IMR-90 (cell line): ENCODE results near the gene OR52B2. TPM values are rescaled to one million over a fixed set of nuclear protein-coding genes. Genes with fewer than 3 reads are reported as not detected.

Source experiments
- ATAC-seq: fragments of 200-7000 bp; cut with Tn5 transposase; 2 replicates; pipeline ENCODE4 v1.9.1; 2020; ENCODE audit warnings: low read depth, mild to moderate bottlenecking, moderate library complexity
- BruUV-seq: library from RNA; stranded (reverse); fragments of 400-500 nt; replicated peaks from 2 replicates; lab custom pipeline; 2021; lab: Mats Ljungman, UMichigan
- CTCF ChIA-PET: fragments of 300-600 bp; formaldehyde crosslinking; extraction: SDS; loops from one replicate; lab custom pipeline; 2021; ENCODE audit warnings: antibody characterized with exemption; lab: Yijun Ruan, JAX
- POLR2A ChIA-PET: fragments of 300-600 bp; sonication (Branson Sonifier 250); formaldehyde crosslinking; loops from one replicate; lab custom pipeline; 2022; ENCODE audit warnings: antibody characterized with exemption; ENCODE audit not compliant: unreplicated experiment; lab: Charles Lee
- DNase-seq: peaks from one replicate; pipeline ENCODE4 v3.0.0; 2013
- H2AFZ ChIP-seq: replicated peaks from 2 replicates; pipeline ENCODE3; 2013; ENCODE audit warnings: low read length, mild to moderate bottlenecking; ENCODE audit not compliant: poor library complexity
- H2AK5ac ChIP-seq: 2 replicates; pipeline ENCODE4 v1.6.1; 2013; ENCODE audit warnings: low read depth, low read length, inconsistent platforms
- H2AK9ac ChIP-seq: replicated peaks from 2 replicates; pipeline ENCODE3; 2013; ENCODE audit warnings: mild to moderate bottlenecking, low read depth, low read length, moderate library complexity; ENCODE audit not compliant: poor library complexity
- H2BK120ac ChIP-seq: 2 replicates; pipeline ENCODE4 v1.6.1; 2013; ENCODE audit warnings: low read depth, low read length, inconsistent platforms
- H2BK15ac ChIP-seq: 3 replicates; pipeline ENCODE4 v1.6.1; 2013; ENCODE audit warnings: low read depth, low read length, inconsistent platforms
- H2BK20ac ChIP-seq: 2 replicates; pipeline ENCODE4 v1.6.1; 2013; ENCODE audit warnings: low read depth, mild to moderate bottlenecking, inconsistent platforms, low read length, moderate library complexity
- H2BK5ac ChIP-seq: 2 replicates; pipeline ENCODE4 v1.6.1; 2013; ENCODE audit warnings: mild to moderate bottlenecking, low read depth, low read length, inconsistent platforms; ENCODE audit not compliant: poor library complexity, severe bottlenecking
- H3K14ac ChIP-seq: replicated peaks from 2 replicates; pipeline ENCODE4 v1.6.1; 2013; ENCODE audit warnings: low read depth, low read length, inconsistent platforms
- H3K18ac ChIP-seq: 2 replicates; pipeline ENCODE4 v1.6.1; 2013; ENCODE audit warnings: low read depth, low read length, control low read depth
- H3K23ac ChIP-seq: 2 replicates; pipeline ENCODE4 v1.6.1; 2013; ENCODE audit warnings: low read depth, low read length, inconsistent platforms
- H3K27ac ChIP-seq: 2 replicates; pipeline ENCODE4 v1.5.1; 2013; ENCODE audit warnings: mild to moderate bottlenecking, control low read depth, low read length; ENCODE audit not compliant: insufficient read depth
- H3K27me3 ChIP-seq: 2 replicates; pipeline ENCODE4 v1.6.1; 2013; ENCODE audit warnings: low read length; ENCODE audit not compliant: control insufficient read depth, insufficient read depth
- H3K36me3 ChIP-seq: 2 replicates; pipeline ENCODE4 v1.6.1; 2013; ENCODE audit warnings: low read length, mixed read lengths; ENCODE audit not compliant: control insufficient read depth, insufficient read depth
- H3K4ac ChIP-seq: 2 replicates; pipeline ENCODE4 v1.6.1; 2013; ENCODE audit warnings: low read depth, low read length, inconsistent platforms
- H3K4me1 ChIP-seq: 2 replicates; pipeline ENCODE4 v1.6.1; 2013; ENCODE audit warnings: low read length, mixed read lengths; ENCODE audit not compliant: control insufficient read depth, insufficient read depth
- H3K4me2 ChIP-seq: 2 replicates; pipeline ENCODE4 v1.6.1; 2013; ENCODE audit warnings: low read depth, mild to moderate bottlenecking, control low read depth, low read length, moderate library complexity
- H3K4me3 ChIP-seq: 2 replicates; pipeline ENCODE4 v1.5.1; 2013; ENCODE audit warnings: low read depth, mild to moderate bottlenecking, control low read depth, low read length, moderate library complexity; ENCODE audit not compliant: insufficient read depth
- H3K56ac ChIP-seq: 2 replicates; pipeline ENCODE4 v1.6.1; 2013; ENCODE audit warnings: low read length, inconsistent platforms; ENCODE audit not compliant: insufficient read depth; ENCODE audit errors: extremely low read depth
- H3K79me1 ChIP-seq, 2 experiments: 2 replicates each; pipeline ENCODE4 v1.6.1; 2013; ENCODE audit warnings: low read length in 2 of 2, inconsistent platforms in 1 of 2, low read depth in 1 of 2
- H3K9ac ChIP-seq: 2 replicates; pipeline ENCODE4 v1.6.1; 2013; ENCODE audit warnings: low read depth, low read length, control low read depth
- H3K9me1 ChIP-seq: 2 replicates; pipeline ENCODE4 v1.6.1; 2013; ENCODE audit warnings: low read length, inconsistent platforms; ENCODE audit not compliant: insufficient read depth
- H3K9me3 ChIP-seq: 2 replicates; pipeline ENCODE4 v1.6.1; 2013; ENCODE audit warnings: low read length; ENCODE audit not compliant: control insufficient read depth, insufficient read depth
- H4K20me1 ChIP-seq: 2 replicates; pipeline ENCODE4 v1.6.1; 2013; ENCODE audit warnings: low read length, inconsistent platforms; ENCODE audit not compliant: insufficient read depth
- H4K5ac ChIP-seq: 2 replicates; pipeline ENCODE4 v1.6.1; 2013; ENCODE audit warnings: mild to moderate bottlenecking, low read depth, low read length, control low read depth
- H4K8ac ChIP-seq, 2 experiments: 2 replicates each; pipeline ENCODE4 v1.6.1; 2013; ENCODE audit warnings: low read depth in 2 of 2, low read length in 2 of 2, control low read depth in 1 of 2, inconsistent platforms in 1 of 2
- H4K91ac ChIP-seq: 2 replicates; pipeline ENCODE4 v1.6.1; 2013; ENCODE audit warnings: low read depth, low read length, inconsistent platforms; ENCODE audit not compliant: insufficient read depth
- CEBPB ChIP-seq: IDR thresholded peaks from 2 replicates; pipeline ENCODE4 v1.6.1; 2012; ENCODE audit warnings: low read depth, low read length, improper control_type of control experiment
- MXI1 ChIP-seq: IDR thresholded peaks from 2 replicates; pipeline ENCODE4 v1.6.1; 2012; ENCODE audit warnings: low read depth, mild to moderate bottlenecking, low read length, moderate library complexity, borderline replicate concordance
- POLR2A ChIP-seq: IDR thresholded peaks from 2 replicates; pipeline ENCODE4 v1.6.1; 2012; ENCODE audit warnings: mild to moderate bottlenecking, low read depth, low read length
- WGBS, 2 experiments: methylation state at CpG; one replicate each; pipeline versions ENCODE4 v1.1.5 to v1.1.7; 2013; ENCODE audit warnings: missing lambda C conversion rate in 2 of 2; ENCODE audit not compliant: insufficient read length in 1 of 2; ENCODE audit errors: extremely low coverage in 2 of 2; 5-methylcytosine and 5-hydroxymethylcytosine counted together
- dilution Hi-C: fragments of 300-500 bp; cut with HindIII; formaldehyde crosslinking; loops from one replicate; pipeline ENCODE4 v1.14.3; 2018; ENCODE audit warnings: low sequenced_read_pairs; ENCODE audit not compliant: unreplicated experiment
- in situ Hi-C: fragments of 300-500 bp; cut with MboI; formaldehyde crosslinking; loops from 3 replicates; pipeline ENCODE4 v1.14.3; 2019; ENCODE audit warnings: low sequenced_read_pairs, inconsistent platforms, mixed read lengths
- intact Hi-C: fragments of 100-400 bp; cut with micrococcal nuclease; formaldehyde crosslinking; loops from 2 replicates; pipeline ENCODE4 v1.10.0; 2022
- polyA plus RNA-seq, 3 experiments: library from polyadenylated mRNA; depleted of rRNA; stranded (reverse); fragments of >200 nt; gene quantifications; 2 replicates each; pipeline ENCODE4 v1.2.3, GENCODE V29; 2012; ENCODE audit warnings: low replicate concordance in 1 of 3
- total RNA-seq: library from RNA; depleted of rRNA; stranded (reverse); fragments of >200 nt; gene quantifications from 2 replicates; pipeline ENCODE4 v1.2.3, GENCODE V29; 2012

OR52B2 gene
- total and polyA plus RNA-seq, 2 of the 4 experiments (the other 2 are of a cell fraction), result not detected

- intact Hi-C loops, result no loop called here
- no peak overlapping the region for H2AFZ ChIP-seq
- H3K9ac ChIP-seq, result no peak overlapping the region
- H3K36me3 ChIP-seq, result peaks cover 7% of the 10 kb centered on the region
- no peak overlapping the region for H3K4me2 ChIP-seq
- no peak overlapping the region for H2BK120ac ChIP-seq
- H4K8ac ChIP-seq, result no peak overlapping the region
- dilution Hi-C loops, result no loop called here
- no peaks in the 10 kb centered on the region for H4K20me1 ChIP-seq
- H3K23ac ChIP-seq, result no peak overlapping the region
- in situ Hi-C loops, result no loop called here
- H3K4me3 ChIP-seq, result no peak overlapping the region
- no peak overlapping the region for H2AK9ac ChIP-seq
- H3K18ac ChIP-seq, result no peak overlapping the region
- H2BK20ac ChIP-seq, result no peak overlapping the region
- peak; percentile 50; the same call in 1 of the 2 replicates for TF ChIP-seq CEBPB
- TF ChIP-seq MXI1, result no peak
- TF ChIP-seq POLR2A, result no peak
- no peak overlapping the region for H3K4ac ChIP-seq
- no peaks in the 10 kb centered on the region for H3K9me3 ChIP-seq
- ATAC-seq, result no peak
- POLR2A ChIA-PET, result no interaction called here
- H4K5ac ChIP-seq, result no peak overlapping the region
- H3K79me1 ChIP-seq, result no peaks in the 10 kb centered on the region
- H3K27me3 ChIP-seq, result no peaks in the 10 kb centered on the region
- H3K9me1 ChIP-seq, result no peaks in the 10 kb centered on the region
- no CpG with 5 or more reads among the region's 1 CpG for WGBS, 2 experiments
- no peak overlapping the region for H2BK5ac ChIP-seq
- H2AK5ac ChIP-seq, result no peak overlapping the region
- CTCF ChIA-PET, result no interaction called here
- no TSS peak for BruUV-seq
- no peak for DNase-seq
- no peak overlapping the region for H3K14ac ChIP-seq
- peaks cover 2% of the 10 kb centered on the region; the same call in 1 of the 2 replicates for H3K4me1 ChIP-seq
- H3K27ac ChIP-seq, result no peak overlapping the region
- no peak overlapping the region for H2BK15ac ChIP-seq
- no peak overlapping the region for H4K91ac ChIP-seq
- no peak overlapping the region for H3K56ac ChIP-seq
Observed at GRCh38 chr11:6204706-6205105, 34.6 kb upstream of the OR52B2 start.
